Endothelial cell of umbilical vein (primary cell): Measurements from ENCODE around the gene ACVRL1.

ENCODE experiments used
- CTCF ChIP-seq, 2 donors: IDR thresholded peaks; 1 replicate in 1 of 2; 2 replicates in 1 of 2; pipeline ENCODE4 v1.5.1; 2011; ENCODE audit warnings: low read length in 2 of 2, mild to moderate bottlenecking in 2 of 2, moderate library complexity in 2 of 2, control low read depth in 1 of 2, inconsistent platforms in 1 of 2, low read depth in 1 of 2; ENCODE audit not compliant: insufficient read depth in 1 of 2; ENCODE audit errors: extremely low read depth in 1 of 2
- POLR2A ChIP-seq: IDR thresholded peaks from 2 replicates; pipeline ENCODE4 v1.6.1; 2012; ENCODE audit warnings: low read depth, mild to moderate bottlenecking, control low read depth, low read length

- TF ChIP-seq CTCF (IDR thresholded peaks at IDR 0.05; ENCODE audit: extremely low read depth in 1 of 2, insufficient read depth in 1 of 2, low read depth in 1 of 2, low read length in 2 of 2) (no peak), POLR2A (no peak)
These were observed 6.0 kb upstream of the ACVRL1 start for GRCh38 chr12:51901121-51901817.
